ENCODE results near the gene TJP2.

The TJP2 gene

GRCh38 chr9:69314547-69314946 is 140.5 kb downstream of the TJP2 start:
- TF ChIP-seq CTCF (IDR thresholded peaks at IDR 0.05; ENCODE audit: unreplicated experiment in 3 of 3) = no peak
- Mint-ChIP-seq H3K27me3 (ENCODE audit: low read depth) (no peaks in the 10 kb centered on the region), H3K9me3 (peaks cover 26% of the 10 kb centered on the region), H3K4me1 (peaks cover 19% of the 10 kb centered on the region), H3K36me3 (ENCODE audit: low read depth) (peaks cover 11% of the 10 kb centered on the region), H3K27ac (no peak overlapping the region), H3K4me3 (no peak overlapping the region)

- Mint-ChIP-seq H3K4me3 (no peak overlapping the region), H3K4me1 (peaks cover 36% of the 10 kb centered on the region), H3K9me3 (peaks cover 19% of the 10 kb centered on the region), H3K27ac (no peak overlapping the region), H3K27me3 (ENCODE audit: low read depth) (peaks cover 13% of the 10 kb centered on the region), H3K36me3 (ENCODE audit: low read depth) (peaks cover 8% of the 10 kb centered on the region)
- TF ChIP-seq CTCF (IDR thresholded peaks at IDR 0.05; ENCODE audit: unreplicated experiment in 3 of 3) = no peak
These were observed 143.0 kb downstream of the TJP2 start for GRCh38 chr9:69317081-69317480.

GRCh38 chr9:69317894-69318293 is 143.8 kb downstream of the TJP2 start:
- Mint-ChIP-seq H3K36me3 (ENCODE audit: low read depth) (peaks cover 7% of the 10 kb centered on the region), H3K27me3 (ENCODE audit: low read depth) (peaks cover 19% of the 10 kb centered on the region), H3K9me3 (peaks cover 13% of the 10 kb centered on the region), H3K27ac (no peak overlapping the region), H3K4me3 (no peak overlapping the region), H3K4me1 (peaks cover 41% of the 10 kb centered on the region)
- TF ChIP-seq CTCF (IDR thresholded peaks at IDR 0.05; ENCODE audit: unreplicated experiment in 3 of 3) = no peak

- Mint-ChIP-seq H3K9me3 (no peaks in the 10 kb centered on the region), H3K27ac (peak overlapping the region; percentile 76 to 81 (median 79)), H3K36me3 (ENCODE audit: low read depth) (no peaks in the 10 kb centered on the region), H3K4me3 (no peak overlapping the region), H3K4me1 (peaks cover 41% of the 10 kb centered on the region), H3K27me3 (ENCODE audit: low read depth) (peaks cover 34% of the 10 kb centered on the region)
- TF ChIP-seq CTCF (IDR thresholded peaks at IDR 0.05; ENCODE audit: unreplicated experiment in 3 of 3) = no peak
These were observed 145.4 kb downstream of the TJP2 start for GRCh38 chr9:69319324-69320025.

DNA sequence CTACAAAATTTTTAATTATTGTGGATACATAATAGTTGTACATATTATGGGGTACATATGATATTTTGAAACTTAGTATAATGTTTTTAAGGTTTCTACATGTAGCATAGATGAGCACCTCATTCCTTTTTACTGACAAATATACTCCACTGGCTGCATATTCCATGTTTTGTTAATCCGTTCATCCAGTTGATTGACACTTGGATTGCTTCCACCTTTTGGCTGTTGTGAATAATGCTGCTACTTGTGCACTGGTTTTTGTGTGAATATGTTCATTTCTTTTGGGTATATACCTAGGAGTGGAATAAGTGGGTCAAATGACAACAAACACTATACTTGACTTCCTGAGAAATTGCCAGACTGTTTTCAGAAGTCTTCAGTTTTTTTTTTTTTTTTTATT is 148.2 kb downstream of the TJP2 start:
- Mint-ChIP-seq H3K4me3 (no peak overlapping the region), H3K9me3 (no peaks in the 10 kb centered on the region), H3K4me1 (peaks cover 48% of the 10 kb centered on the region), H3K27me3 (ENCODE audit: low read depth) (peaks cover 58% of the 10 kb centered on the region), H3K36me3 (ENCODE audit: low read depth) (no peaks in the 10 kb centered on the region), H3K27ac (no peak overlapping the region)
- no peak for TF ChIP-seq CTCF (IDR thresholded peaks at IDR 0.05; ENCODE audit: unreplicated experiment in 3 of 3)

- no peaks in the 10 kb centered on the region for H3K36me3 Mint-ChIP-seq (ENCODE audit: low read depth)
- H3K9me3 Mint-ChIP-seq = no peaks in the 10 kb centered on the region
- no peak overlapping the region for H3K27ac Mint-ChIP-seq
- peaks cover 74% of the 10 kb centered on the region for H3K27me3 Mint-ChIP-seq (ENCODE audit: low read depth)
- H3K4me3 Mint-ChIP-seq = peak overlapping the region; percentile 84 to 88 (median 86)
- peaks cover 36% of the 10 kb centered on the region for H3K4me1 Mint-ChIP-seq
- no peak for TF ChIP-seq CTCF (IDR thresholded peaks at IDR 0.05; ENCODE audit: unreplicated experiment in 3 of 3)
These were observed 149.8 kb downstream of the TJP2 start for GRCh38 chr9:69323861-69324260.

Data from nephron (organoid).